Immature natural killer cell (primary cell): Measurements from ENCODE around the gene UBASH3A. TPM values are rescaled to one million over a fixed set of nuclear protein-coding genes. Genes with fewer than 3 reads are reported as not detected.

Source experiments
- DNase-seq, 3 donors: peaks; one replicate each; pipeline ENCODE4 v3.0.0; 2022; ENCODE audit warnings: mixed read lengths in 1 of 3
- H3K27ac Mint-ChIP-seq, 6 donors: one replicate each; pipeline ENCODE4 v1.8.0; 2020; ENCODE audit warnings: mixed read lengths in 6 of 6, mild to moderate bottlenecking in 5 of 6, inconsistent platforms in 4 of 6, moderate library complexity in 3 of 6
- H3K27me3 Mint-ChIP-seq, 3 donors: one replicate each; pipeline ENCODE4 v1.8.0; 2020 to 2021; ENCODE audit warnings: low read depth in 3 of 3, mild to moderate bottlenecking in 3 of 3, mixed read lengths in 3 of 3, moderate library complexity in 3 of 3, inconsistent platforms in 1 of 3
- H3K36me3 Mint-ChIP-seq, 3 donors: one replicate each; pipeline ENCODE4 v1.8.0; 2020; ENCODE audit warnings: mixed read lengths in 3 of 3, inconsistent platforms in 2 of 3, mild to moderate bottlenecking in 2 of 3
- H3K4me1 Mint-ChIP-seq, 2 donors: one replicate each; pipeline ENCODE4 v1.8.0; 2020; ENCODE audit warnings: inconsistent platforms in 2 of 2, mild to moderate bottlenecking in 2 of 2, mixed read lengths in 2 of 2, moderate library complexity in 1 of 2
- H3K4me3 Mint-ChIP-seq, 5 donors: one replicate each; pipeline ENCODE4 v1.8.0; 2020; ENCODE audit warnings: mild to moderate bottlenecking in 5 of 5, mixed read lengths in 5 of 5, inconsistent platforms in 3 of 5, moderate library complexity in 3 of 5
- H3K9me3 Mint-ChIP-seq, 6 donors: one replicate each; pipeline ENCODE4 v1.8.0; 2020; ENCODE audit warnings: mild to moderate bottlenecking in 6 of 6, mixed read lengths in 6 of 6, inconsistent platforms in 4 of 6, moderate library complexity in 3 of 6
- polyA plus RNA-seq, 3 donors: library from polyadenylated mRNA; unstranded; fragments of 300-500 nt; fragmentation: Illumina TruSeq; gene quantifications; one replicate each; pipeline ENCODE4 v1.2.3, GENCODE V29; 2021

The UBASH3A gene
- polyA plus RNA-seq, 3 donors from 2014 or later, result 0.38 to 0.58 TPM; not detected in 1

DNA sequence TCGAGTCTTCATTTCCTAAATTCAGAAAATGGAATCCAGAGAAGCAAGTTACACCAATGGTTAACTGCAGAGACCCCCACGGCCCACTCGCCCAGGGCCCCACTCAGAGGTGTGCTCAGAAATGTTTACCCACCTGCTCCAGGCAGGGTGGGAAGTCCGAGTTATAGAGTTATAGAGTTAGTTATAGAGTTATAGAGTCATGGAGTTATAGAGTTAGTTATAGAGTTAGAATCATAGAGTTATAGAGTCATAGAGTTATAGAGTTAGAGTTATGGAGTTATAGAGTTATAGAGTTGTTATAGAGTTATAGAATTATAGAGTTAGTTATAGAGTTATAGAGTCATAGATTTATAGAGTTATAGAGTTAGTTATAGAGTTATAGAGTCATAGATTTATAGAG, 31.7 kb downstream of the UBASH3A start:
- Mint-ChIP-seq H3K4me1 (peaks cover 15 to 19% of the 10 kb centered on the region in 2 donors), H3K4me3 (no peak overlapping the region)

DNA sequence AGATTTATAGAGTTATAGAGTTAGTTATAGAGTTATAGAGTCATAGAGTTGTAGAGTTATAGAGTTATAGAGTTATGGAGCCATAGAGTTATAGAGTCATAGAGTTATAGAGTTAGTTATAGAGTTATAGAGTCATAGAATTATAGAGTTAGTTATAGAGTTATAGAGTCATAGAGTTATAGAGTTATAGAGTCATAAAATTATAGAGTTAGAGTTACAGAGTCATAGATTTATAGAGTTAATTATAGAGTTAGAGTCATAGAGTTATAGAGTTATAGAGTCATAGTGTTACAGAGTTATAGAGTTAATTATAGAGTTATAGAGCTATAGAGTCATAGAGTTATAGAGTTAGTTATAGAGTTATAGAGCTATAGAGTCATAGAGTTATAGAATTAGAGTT, 32.1 kb downstream of the UBASH3A start:
- peaks cover 0 to 14% (median 6%) of the 10 kb centered on the region in 3 donors for H3K36me3 Mint-ChIP-seq
- peaks cover 7 to 16% (median 8%) of the 10 kb centered on the region in 6 donors for H3K9me3 Mint-ChIP-seq
- peaks cover 18 to 19% of the 10 kb centered on the region in 2 donors for H3K4me1 Mint-ChIP-seq
- no peak for DNase-seq
- H3K27ac Mint-ChIP-seq, result no peak overlapping the region
- H3K27me3 Mint-ChIP-seq, result peaks cover 34 to 61% (median 40%) of the 10 kb centered on the region in 3 donors
- no peak overlapping the region for H3K4me3 Mint-ChIP-seq

More for the DNA sequence above, 31.7 kb downstream of the UBASH3A start:
- Mint-ChIP-seq H3K9me3 (peaks cover 7 to 16% (median 8%) of the 10 kb centered on the region in 6 donors), H3K36me3 (peaks cover 0 to 14% (median 6%) of the 10 kb centered on the region in 3 donors), H3K27me3 (peaks cover 35 to 61% (median 40%) of the 10 kb centered on the region in 3 donors), H3K27ac (no peak overlapping the region)
- DNase-seq, result no peak

DNA sequence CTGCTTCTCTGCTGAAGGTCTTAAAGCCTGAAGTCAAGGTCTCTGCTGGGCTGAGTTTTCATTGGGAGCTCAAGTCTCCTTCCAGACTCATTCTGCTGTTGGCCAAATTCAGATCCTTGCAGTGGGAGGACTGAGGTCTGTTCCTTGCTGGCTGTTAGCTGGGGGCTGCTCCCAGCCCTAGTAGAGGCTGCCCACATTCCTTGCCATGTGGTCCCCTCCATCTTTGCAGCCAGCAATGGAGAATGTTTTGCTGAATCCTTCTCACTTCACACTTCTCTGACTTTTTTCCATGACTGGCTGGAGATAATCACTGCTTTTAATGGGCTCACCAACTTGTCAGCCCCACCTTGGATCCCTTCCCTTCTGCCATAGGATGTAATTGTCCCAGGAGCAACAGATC, 33.2 kb downstream of the UBASH3A start:
- Mint-ChIP-seq H3K4me1 (peaks cover 18 to 19% of the 10 kb centered on the region in 2 donors), H3K9me3 (peaks cover 4 to 16% (median 8%) of the 10 kb centered on the region in 6 donors), H3K27ac (no peak overlapping the region), H3K4me3 (no peak overlapping the region), H3K36me3 (peaks cover 0 to 14% (median 6%) of the 10 kb centered on the region in 3 donors), H3K27me3 (peaks cover 25 to 62% (median 31%) of the 10 kb centered on the region in 3 donors)
- DNase-seq, result no peak

DNA sequence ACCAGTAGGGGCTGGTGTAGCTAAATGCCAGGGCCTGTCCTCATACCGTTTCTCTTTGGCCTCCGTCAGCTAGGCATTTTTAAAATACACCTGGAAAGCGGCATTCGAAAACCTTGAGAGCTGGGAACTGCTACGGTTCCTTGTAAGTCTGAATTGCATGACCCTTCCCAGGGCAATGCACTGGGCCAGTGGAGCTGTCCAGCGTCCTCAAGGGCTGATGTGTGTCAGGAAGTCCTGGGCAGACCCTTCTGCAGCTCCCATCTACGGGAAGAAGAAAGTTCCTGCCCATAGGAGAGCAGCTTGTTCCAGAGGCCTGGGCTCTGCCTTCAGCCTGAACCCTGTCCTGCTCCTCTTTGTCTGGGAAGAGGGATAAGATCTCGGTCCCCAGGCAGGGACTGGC, 34.1 kb downstream of the UBASH3A start:
- H3K4me3 Mint-ChIP-seq, result peak overlapping the region in 1 of 5 donors; percentile 31
- no peak overlapping the region for H3K27ac Mint-ChIP-seq
- H3K9me3 Mint-ChIP-seq, result peaks cover 0 to 8% (median 2%) of the 10 kb centered on the region in 6 donors
- H3K27me3 Mint-ChIP-seq, result peaks cover 19 to 59% (median 31%) of the 10 kb centered on the region in 3 donors
- peaks cover 18 to 19% of the 10 kb centered on the region in 2 donors for H3K4me1 Mint-ChIP-seq
- no peak for DNase-seq
- H3K36me3 Mint-ChIP-seq, result peaks cover 0 to 7% (median 0%) of the 10 kb centered on the region in 3 donors

DNA sequence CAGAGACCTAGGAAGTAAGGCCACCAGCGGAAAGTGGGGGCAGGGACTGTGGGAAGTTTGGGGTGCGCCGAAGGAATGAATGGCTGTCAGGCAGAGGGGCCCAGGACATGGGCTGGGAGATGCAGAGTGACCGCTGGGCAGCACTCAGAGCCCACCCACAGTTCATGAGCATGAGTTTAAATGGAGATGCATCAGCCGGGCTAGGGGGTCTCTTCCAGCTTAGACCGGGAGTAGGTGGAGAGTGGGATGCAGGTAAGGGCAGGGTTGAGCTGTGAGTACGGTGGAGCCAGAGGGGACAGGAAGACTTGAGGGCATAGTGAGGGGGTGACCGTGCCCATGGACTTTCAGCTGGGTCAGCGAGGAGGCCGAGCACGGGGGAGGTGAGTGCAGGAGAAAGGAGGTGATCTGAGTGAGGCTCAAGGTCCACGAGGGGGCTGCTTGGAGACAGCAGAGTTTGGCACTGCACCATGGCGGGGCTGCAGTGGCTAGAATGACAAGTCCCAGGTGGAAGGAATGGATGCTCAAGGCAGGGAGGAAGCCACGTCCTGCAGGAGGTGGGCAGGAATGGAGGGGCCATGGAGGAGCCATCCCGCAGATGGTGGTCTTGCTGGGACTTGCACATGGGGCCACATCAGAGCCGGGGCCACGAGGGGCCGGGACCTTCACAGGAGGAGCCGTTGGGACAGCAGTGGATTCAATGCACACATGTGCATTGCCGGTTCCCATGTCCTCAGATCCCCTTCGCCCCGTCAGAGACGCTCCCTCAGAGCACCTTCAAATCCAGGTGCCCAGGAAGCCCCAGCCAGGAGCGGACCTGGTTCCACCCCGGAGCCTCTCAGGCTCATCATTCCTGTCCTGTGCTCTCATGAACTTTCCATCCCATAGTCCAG, 34.9 kb downstream of the UBASH3A start:
- Mint-ChIP-seq H3K27ac (peak overlapping the region in 1 of 6 donors; percentile 74), H3K4me3 (no peak overlapping the region), H3K36me3 (peaks cover 0 to 3% (median 0%) of the 10 kb centered on the region in 3 donors), H3K4me1 (peaks cover 18 to 19% of the 10 kb centered on the region in 2 donors), H3K27me3 (peaks cover 15 to 54% (median 28%) of the 10 kb centered on the region in 3 donors), H3K9me3 (peaks cover 0 to under 1% (median 0%) of the 10 kb centered on the region in 6 donors)
- DNase-seq, result no peak

DNA sequence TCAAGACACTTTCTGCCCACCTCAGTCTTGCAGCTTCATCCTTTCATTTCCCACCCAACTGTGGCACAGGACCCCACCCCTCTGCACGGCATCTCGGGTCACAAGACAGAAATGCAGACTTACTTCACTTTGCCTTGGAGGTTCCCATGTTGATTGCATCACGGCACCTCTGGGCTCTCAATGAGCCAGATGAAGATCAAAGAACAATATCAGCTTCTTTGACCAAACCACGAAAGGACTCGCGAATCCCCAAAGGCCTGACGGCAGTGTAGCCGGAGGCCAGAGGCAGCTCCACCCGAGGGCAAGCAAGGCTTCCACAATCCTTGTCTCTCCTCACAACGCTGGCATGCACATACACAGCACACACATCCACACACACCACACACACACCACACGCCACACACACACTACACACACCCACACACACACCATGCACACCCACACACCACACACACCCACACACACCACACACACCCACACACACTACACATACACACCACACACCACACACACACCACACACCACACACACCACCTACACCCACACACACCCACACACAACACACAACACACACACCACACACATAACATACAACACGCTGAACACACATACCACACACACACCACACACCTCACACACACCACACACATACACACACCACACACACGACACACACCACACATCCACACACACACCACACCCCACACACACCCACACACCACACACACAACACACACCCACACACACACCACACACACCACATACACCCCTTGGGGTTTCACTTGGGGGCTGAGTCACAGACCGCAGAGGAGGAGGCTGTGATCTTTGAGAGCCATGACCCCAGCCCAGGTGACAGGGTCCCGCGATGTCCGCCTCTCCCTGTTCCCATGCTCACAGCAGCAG, 35.8 kb downstream of the UBASH3A start:
- Mint-ChIP-seq H3K27me3 (peaks cover 9 to 48% (median 23%) of the 10 kb centered on the region in 3 donors), H3K4me1 (peaks cover 18 to 19% of the 10 kb centered on the region in 2 donors), H3K36me3 (peaks cover 0 to 3% (median 0%) of the 10 kb centered on the region in 3 donors), H3K9me3 (no peaks in the 10 kb centered on the region), H3K4me3 (peak overlapping the region in 2 of 5 donors; percentile 53 to 62), H3K27ac (peak overlapping the region in 3 of 6 donors; percentile 80 to 90 (median 88))
- DNase-seq, result peak in 1 of 3 donors; percentile 39

DNA sequence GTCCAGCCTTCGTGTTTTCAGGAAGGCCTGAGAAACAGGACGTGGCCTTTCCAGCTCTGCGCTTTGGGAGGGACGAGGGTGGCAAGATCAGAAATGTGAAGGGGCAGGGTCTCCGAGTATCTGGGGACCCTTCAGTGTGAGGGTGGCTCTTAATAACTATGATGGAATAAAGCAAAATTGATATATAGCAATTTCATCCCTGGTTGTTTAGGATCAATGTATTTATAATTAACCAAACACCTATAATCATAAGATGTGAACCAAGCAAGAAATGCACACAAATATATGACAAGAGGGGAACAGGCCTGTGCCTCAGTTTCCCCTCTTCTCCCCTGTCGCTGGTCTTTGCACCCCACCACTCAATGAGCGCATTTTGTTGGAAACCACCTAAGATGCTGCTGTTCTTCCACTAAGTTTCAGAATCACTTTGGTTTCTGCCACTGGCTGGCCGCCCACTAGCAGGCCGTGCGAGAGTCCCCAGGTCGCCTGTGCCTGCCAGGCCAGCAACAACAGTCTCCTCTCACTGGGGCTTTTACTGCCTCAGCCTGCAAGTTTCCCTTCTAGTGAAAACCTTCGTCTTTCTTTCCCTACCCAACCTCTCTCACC, 36.6 kb downstream of the UBASH3A start:
- H3K9me3 Mint-ChIP-seq, result no peaks in the 10 kb centered on the region
- peak overlapping the region in 2 of 5 donors; percentile 19 to 62 for H3K4me3 Mint-ChIP-seq
- peaks cover 9 to 44% (median 19%) of the 10 kb centered on the region in 3 donors for H3K27me3 Mint-ChIP-seq
- DNase-seq, result no peak
- peak overlapping the region in 1 of 6 donors; percentile 80 for H3K27ac Mint-ChIP-seq
- peaks cover 18 to 19% of the 10 kb centered on the region in 2 donors for H3K4me1 Mint-ChIP-seq
- H3K36me3 Mint-ChIP-seq, result peaks cover 0 to 3% (median 0%) of the 10 kb centered on the region in 3 donors

DNA sequence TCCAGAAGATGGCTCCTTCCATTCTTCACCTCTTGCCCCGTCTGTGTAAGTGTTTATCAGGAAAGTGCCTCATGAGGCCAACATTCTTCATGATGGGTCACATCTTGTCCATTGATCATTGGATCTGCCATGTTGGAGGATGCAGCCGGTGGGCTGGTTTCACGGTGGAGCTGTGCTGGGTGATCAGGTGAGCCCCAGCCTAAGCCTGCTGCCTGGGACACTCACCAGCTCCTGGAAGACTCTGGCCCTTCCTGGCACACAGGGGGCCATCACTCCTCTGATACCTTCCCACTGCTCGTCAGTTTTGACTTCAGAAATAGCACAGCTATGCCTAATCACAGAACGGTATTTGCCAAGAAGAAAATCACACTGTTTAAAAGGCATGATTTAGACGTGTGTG, 38.3 kb downstream of the UBASH3A start:
- DNase-seq, result no peak
- H3K27ac Mint-ChIP-seq, result no peak overlapping the region
- peaks cover 14 to 42% (median 19%) of the 10 kb centered on the region in 3 donors for H3K27me3 Mint-ChIP-seq

DNA sequence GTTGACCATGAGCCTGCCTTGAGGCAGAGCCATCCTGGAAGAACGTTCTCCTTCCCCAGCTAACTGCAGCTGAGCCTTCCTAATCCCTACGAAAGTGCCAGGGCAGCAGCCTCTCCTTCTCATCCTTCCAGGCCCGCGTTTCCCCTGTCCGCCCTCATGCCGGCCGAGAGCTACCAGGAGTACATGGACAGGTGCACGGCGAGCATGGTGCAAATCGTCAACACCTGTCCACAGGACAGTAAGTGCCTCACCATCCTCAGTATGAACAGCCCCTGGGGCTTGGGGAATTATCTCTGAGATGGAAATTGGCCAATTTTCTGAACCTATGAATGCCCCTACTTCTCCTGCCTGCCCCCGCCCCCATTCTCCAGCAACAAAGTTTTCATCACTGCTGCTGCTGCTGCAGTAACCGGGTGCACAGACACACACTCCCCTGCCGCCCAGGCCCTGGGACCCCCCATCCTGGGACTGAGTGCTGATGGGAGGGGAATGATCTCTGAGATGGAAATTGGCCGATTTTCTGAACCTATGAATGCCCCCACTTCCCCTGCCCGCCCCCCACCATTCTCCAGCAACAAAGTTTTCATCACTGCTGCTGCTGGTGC, 39.6 kb downstream of the UBASH3A start:
- peaks cover 17 to 18% of the 10 kb centered on the region in 2 donors for H3K4me1 Mint-ChIP-seq
- no peak for DNase-seq
- H3K27ac Mint-ChIP-seq, result no peak overlapping the region
- peaks cover 18 to 37% (median 20%) of the 10 kb centered on the region in 3 donors for H3K27me3 Mint-ChIP-seq
- peaks cover 0 to 3% (median 0%) of the 10 kb centered on the region in 3 donors for H3K36me3 Mint-ChIP-seq
- no peaks in the 10 kb centered on the region for H3K9me3 Mint-ChIP-seq
- H3K4me3 Mint-ChIP-seq, result no peak overlapping the region

More for the DNA sequence above, 38.3 kb downstream of the UBASH3A start:
- Mint-ChIP-seq H3K9me3 (no peaks in the 10 kb centered on the region), H3K36me3 (peaks cover 0 to 3% (median 0%) of the 10 kb centered on the region in 3 donors), H3K4me1 (peaks cover 18 to 19% of the 10 kb centered on the region in 2 donors), H3K4me3 (no peak overlapping the region)

DNA sequence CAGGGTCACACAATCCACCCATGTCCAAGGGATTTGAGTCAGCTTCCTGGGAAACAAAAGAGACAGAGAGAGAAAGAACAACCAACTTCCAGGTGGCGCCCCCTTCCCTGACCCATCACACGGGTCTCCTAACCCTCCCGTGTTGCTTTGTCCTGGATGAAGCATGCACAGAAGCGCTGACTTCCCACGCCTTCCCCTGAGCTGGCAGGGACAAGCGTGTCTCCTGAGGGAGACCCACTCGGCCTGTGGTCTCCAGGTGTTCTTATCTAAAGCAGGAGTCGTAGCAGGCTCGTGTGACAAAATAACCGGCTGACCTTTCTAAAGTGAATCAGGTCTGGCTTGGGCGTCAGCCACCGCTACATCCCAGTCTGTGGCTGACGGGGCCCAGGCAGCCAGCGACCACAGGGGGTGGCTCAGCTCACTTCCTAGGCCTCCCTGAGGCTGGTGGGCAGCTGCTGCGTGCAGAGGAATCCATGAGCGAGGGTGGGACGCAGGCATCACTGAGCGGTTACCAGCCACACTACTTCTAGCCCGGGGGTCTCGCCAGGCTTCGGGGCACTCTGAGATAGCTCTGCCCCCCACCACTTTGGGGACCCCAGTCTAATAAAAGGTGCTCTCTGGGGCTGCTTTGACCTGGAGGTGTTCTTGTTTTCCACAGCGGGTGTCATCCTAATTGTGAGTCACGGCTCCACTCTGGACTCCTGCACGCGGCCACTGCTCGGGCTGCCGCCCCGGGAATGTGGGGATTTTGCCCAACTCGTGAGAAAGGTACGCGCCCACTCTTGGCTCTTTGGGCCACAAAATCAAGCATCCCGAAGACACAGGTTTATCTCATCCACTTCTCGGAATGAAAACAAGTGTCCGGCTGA, 40.4 kb downstream of the UBASH3A start:
- peaks cover 14 to 33% (median 17%) of the 10 kb centered on the region in 3 donors for H3K27me3 Mint-ChIP-seq
- H3K4me1 Mint-ChIP-seq, result peaks cover 13 to 16% of the 10 kb centered on the region in 2 donors

DNA sequence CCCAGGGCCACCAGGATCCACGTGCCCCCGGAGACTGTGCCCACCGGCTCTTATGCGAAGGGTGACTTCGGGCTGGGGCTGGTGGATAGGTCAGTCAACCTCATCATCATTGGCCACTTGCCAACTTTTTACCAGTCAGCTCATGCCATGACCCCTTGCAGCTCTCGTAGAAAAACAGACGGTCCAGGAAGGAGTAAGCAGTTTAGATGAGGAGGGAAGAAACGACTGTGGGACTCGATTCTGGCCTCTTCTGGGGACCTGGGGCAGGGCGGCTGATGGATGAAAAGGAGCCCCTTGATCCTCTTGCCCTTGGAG, 41.0 kb downstream of the UBASH3A start:
- no peak overlapping the region for H3K27ac Mint-ChIP-seq
- no peak overlapping the region for H3K4me3 Mint-ChIP-seq

More for the DNA sequence above, 40.4 kb downstream of the UBASH3A start:
- Mint-ChIP-seq H3K4me3 (no peak overlapping the region), H3K36me3 (peaks cover 0 to 3% (median 0%) of the 10 kb centered on the region in 3 donors), H3K27ac (no peak overlapping the region), H3K9me3 (no peaks in the 10 kb centered on the region)
- DNase-seq, result no peak

DNA sequence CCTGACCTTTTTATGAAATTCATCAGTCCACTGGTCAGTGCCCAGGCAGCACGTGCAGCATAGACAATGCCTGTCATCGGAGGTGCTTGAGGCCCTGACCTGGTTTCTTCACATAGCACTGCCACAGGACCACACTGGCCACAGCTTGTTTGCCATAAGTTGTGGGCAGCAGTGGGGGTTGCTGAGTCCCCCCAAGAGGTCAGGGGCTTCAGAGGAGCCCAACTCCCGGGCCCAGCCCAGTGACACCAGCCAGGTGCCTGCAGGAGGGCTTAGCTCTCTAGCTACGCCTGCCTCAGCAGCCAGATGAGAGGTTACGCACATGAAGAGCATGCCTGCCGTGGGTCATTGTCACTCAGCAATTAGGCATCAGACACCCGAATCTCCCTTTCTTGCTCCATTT, 41.6 kb downstream of the UBASH3A start:
- peaks cover 0 to 4% (median 0%) of the 10 kb centered on the region in 3 donors for H3K36me3 Mint-ChIP-seq
- H3K27me3 Mint-ChIP-seq, result peaks cover 3 to 24% (median 19%) of the 10 kb centered on the region in 3 donors
- no peak for DNase-seq
- H3K4me3 Mint-ChIP-seq, result no peak overlapping the region
- H3K27ac Mint-ChIP-seq, result no peak overlapping the region
- no peaks in the 10 kb centered on the region for H3K9me3 Mint-ChIP-seq
- H3K4me1 Mint-ChIP-seq, result peaks cover 7 to 11% of the 10 kb centered on the region in 2 donors

More for the DNA sequence above, 41.0 kb downstream of the UBASH3A start:
- Mint-ChIP-seq H3K4me1 (peaks cover 8 to 11% of the 10 kb centered on the region in 2 donors), H3K36me3 (peaks cover 0 to 2% (median 0%) of the 10 kb centered on the region in 3 donors), H3K27me3 (peaks cover 8 to 30% (median 18%) of the 10 kb centered on the region in 3 donors), H3K9me3 (no peaks in the 10 kb centered on the region)
- no peak for DNase-seq
